CD4-positive, alpha-beta T cell treated with Interferon gamma for 1 hour (primary cell): ENCODE data around the gene MTMR8.

Experiments
- DNase-seq: peaks from one replicate; pipeline ENCODE4 v3.0.0-alpha.2; 2020

The MTMR8 gene

DNA sequence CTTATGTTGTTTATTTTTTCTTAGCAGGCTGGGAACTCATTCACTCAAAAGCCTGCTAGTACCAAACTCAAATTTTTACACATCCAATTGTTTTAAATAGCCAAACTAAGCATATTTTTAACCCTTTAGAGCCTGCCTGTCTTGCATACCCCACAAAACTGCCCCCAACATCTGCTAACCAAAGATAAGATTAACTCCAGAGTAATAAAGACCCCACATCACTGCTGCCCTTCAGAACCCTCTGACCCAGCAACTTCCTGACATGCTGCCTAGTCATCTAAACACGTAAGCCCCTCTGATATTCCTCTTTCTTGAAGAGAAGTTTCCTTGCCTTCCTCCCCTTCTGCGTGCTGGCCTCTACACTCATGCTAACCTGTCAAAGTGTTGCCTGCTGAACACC, 104.1 kb downstream of the MTMR8 start:
- no peak for DNase-seq

DNA sequence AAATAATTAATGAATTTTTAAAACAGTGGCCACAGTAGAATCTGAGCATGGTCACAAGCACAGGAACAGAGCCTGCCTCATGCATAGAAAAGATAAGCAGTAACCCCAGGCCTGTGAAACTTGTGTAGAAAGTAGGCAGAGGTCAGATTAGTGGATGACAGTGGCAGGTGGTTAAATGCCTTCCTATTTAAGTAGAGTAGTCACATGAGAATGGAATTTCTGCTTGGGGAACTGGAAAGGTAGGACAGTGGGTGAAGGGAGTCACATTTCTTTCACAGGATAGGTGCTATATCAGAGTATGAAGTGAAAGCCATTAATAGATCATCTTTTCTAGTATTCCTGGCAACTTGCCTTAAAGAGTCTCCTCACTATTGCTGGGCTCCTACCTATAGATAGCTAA, 130.0 kb downstream of the MTMR8 start:
- no peak for DNase-seq

GRCh38 chrX:64230123-64230970, 164.9 kb downstream of the MTMR8 start, which contains the start of gene ASB12:
Gene ASB12 (minus strand): TSS chrX:64230607. CDS start chrX:64225650, 4,957 bp downstream.
- no peak for DNase-seq

DNA sequence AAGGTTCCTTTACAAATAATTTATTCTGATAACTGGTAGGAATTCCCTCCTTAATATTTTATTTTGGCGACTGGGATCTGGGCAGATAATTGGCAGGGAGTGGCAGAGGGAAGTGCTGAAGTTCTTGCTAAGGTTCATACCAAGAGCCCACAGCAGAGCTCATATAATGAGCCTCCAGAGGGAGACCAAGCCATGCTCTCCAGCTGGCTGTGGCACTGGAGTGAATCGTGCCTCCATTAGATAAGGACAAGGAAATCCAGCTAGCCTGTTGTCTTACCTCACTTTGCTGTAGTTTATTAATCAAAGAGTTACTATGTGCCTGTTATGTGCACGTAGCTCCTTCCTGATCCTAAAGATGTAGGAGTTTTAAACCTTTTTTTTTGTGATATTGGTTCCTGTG, 166.1 kb downstream of the MTMR8 start:
- DNase-seq: no peak
